GF-D8 (cell line): ENCODE results near the gene WDTC1.
"Not testable (repeated sequence)": the region's sequence is repeated elsewhere in the genome, so short reads cannot be mapped to it uniquely, and the experiment has no call there.

ENCODE experiments used
- DNase-seq: peaks from one replicate; lab custom pipeline; 2025; lab: John Stamatoyannopoulos, UW

WDTC1 gene, protein sequence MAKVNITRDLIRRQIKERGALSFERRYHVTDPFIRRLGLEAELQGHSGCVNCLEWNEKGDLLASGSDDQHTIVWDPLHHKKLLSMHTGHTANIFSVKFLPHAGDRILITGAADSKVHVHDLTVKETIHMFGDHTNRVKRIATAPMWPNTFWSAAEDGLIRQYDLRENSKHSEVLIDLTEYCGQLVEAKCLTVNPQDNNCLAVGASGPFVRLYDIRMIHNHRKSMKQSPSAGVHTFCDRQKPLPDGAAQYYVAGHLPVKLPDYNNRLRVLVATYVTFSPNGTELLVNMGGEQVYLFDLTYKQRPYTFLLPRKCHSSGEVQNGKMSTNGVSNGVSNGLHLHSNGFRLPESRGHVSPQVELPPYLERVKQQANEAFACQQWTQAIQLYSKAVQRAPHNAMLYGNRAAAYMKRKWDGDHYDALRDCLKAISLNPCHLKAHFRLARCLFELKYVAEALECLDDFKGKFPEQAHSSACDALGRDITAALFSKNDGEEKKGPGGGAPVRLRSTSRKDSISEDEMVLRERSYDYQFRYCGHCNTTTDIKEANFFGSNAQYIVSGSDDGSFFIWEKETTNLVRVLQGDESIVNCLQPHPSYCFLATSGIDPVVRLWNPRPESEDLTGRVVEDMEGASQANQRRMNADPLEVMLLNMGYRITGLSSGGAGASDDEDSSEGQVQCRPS

DNA sequence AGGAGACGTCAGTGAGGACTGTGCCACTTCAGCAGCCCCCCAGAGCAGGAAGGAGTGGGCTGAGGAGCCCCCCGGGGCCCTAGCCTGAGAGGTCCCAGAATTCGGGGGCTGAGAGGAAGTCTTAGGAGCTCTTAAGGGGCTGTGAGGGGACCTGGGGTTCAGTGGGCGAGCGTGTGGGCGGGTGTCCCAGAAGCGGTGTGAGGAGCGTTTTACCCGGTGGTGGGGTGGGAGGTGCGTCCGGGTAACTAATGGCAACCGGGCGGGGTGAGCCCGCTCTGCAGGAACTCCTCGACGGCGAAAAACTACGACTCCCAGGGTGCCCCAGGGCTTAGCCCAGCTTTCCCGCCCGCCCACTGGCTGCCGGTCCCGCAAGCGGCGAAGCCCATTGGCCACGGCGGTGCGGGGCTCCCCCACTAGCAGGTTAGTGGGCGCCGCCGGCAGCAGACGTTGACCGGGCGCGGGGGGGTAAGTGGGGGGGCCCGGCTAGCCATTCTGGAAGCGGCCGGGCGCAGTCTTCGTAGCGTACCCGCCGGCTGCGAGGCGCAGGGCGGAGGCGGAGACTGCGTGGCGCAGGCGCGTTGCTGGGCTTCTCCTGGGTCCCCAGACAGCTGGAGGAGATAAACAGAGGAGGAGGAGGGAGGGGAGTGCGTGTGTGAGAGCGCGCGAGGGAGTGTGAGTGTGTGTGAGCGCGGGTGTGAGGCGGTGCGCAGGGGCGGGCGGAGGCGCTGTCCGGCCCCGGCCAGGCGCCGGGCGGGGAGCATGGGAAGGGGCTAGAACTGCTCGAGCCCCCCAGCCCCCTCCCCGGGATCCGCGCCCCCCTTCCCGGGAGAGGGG is at the start of gene WDTC1:
Gene WDTC1 (plus strand): TSS at position 584 of the 834 bp plus-strand sequence. CDS start 26,423 bp downstream, outside the sequence.
- peak; percentile 89 for DNase-seq

DNA sequence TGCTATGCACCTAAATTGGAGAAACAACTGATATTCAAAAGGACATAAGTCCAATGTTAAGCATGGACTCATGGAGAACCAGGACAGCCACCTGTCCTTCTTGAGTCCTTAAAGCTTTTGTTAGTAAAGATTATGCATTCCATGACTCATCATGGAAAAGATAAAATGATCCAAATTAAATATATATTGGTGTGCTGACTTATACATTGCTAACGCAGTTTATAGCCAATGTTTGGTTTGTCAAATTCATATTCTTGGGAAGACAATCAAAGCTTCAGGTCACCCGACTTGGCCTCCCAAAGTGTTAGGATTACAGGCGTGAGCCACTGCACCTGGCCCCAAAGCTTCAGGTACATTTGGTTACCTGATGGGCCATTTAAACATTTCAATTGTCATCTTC is 49.8 kb upstream of the WDTC1 start:
- not testable (repeated sequence) for DNase-seq

DNA sequence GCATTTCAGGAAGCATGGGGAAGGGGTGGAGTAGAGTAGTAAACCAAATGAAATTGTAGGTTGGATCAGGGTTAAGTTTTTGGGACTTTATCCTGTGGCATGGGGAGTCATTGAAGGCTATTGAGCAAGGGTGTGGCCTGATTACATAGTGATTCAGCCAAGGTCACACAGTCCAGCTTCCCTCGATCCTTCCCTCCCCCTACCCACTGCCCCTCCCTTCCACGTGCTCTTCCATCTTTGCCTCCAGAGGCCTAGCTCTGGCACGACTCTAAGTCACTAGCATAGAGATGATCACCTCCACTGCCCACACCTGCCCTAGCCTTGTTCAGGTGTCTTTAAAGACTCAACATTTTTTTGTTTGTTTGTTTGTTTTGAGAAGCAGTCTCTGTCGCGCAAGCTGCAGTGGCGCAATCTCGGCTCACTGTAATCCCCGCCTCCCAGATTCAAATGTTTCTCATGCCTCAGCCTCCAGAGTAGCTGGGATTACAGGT is 42.3 kb upstream of the WDTC1 start:
- DNase-seq: no peak

DNA sequence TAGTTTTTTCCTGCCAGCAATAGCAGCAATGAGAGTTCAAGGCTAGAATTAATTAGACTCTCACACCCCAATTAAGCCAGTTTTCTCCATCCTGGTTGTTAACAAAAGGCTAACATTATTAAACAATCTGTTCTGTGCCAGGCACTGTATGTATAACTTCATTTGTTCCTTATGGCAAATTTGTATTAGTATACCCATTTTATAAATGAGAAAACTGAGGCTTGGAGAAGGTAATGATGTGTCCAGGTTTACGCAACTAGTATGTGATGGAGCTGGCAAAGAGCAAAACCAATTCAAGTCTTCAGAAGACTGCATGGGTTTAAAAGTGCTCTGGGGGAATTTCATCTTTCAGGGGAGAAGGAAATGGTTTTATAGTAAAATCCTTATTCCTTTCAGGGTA is 41.2 kb upstream of the WDTC1 start:
- no peak for DNase-seq

DNA sequence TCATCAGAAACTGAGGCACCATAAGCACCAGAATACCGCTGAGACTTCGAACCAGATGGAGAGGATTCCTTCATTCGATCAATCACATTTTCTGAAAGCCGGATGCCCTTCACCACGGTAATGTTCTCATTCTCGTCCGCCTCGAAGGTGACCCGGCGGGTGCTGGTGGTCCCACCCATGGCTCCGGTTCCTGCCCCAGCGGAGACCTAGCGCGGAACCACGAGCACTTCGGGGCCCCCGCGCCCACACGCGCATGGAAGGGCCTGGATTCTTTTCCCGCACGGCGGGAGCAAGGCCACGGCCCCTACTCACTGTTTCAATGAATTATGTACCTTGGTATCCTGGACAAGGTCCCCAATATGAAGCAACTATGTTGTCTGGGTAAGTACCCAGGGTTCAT is 33.1 kb upstream of the WDTC1 start:
- no peak for DNase-seq

DNA sequence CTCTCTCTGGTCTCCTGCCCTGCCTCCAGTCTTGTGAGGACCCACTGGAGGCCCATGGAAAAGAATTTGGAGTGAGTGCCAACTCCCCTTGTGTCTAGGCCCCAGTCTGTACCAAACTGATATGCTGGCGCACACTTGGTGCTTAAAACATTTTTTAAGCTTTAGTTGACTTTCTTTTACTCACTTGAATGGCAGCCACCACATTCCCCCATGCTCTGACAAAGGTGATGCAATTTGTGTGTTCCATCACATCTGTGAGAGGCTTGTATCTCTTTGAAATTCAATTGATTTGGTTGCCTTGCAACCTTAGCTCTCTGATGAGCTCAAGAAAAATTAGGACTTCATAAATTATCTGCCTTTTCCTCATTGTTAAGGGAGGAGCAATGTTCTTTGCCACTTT is 30.5 kb upstream of the WDTC1 start:
- DNase-seq: no peak

DNA sequence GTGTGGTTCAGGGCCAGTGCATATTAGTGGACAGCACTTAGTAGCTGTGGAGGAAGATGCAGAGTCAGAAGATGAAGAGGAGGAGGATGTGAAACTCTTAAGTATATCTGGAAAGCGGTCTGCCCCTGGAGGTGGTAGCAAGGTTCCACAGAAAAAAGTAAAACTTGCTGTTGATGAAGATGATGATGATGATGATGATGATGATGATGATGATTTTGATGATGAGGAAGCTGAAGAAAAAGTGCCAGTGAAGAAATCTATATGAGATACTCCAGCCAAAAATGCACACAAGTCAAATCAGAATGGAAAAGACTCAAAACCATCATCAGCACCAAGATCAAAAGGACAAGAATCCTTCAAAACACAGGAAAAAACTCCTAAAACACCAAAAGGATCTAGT is 27.2 kb upstream of the WDTC1 start:
- not testable (repeated sequence) for DNase-seq

DNA sequence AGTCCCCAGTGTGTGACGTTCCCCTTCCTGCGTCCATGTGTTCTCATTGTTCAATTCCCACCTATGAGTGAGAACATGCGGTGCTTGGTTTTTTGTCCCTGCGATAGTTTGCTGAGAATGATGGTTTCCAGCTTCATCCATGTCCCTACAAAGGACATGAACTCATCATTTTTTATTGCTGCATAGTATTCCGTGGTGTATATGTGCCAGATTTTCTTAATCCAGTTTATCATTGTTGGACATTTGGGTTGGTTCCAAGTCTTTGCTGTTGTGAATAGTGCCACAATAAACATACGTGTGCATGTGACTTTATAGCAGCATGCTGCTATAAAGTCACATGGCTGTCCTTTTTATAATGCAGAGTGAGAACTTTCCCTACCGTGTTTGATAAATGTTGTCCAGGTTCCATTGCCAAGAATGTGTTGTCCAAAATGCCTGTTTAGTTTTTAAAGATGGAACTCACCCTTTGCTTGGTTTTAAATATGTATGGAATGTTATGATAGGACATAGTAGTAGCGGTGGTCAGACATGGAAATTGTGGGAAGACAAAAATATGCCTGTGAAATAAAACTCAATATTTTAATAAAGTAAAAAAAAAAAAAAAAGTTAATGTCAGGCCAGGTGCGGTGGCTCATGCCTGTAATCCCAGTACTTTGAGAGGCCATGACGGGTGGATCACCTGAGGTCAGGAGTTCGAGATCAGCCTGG is 26.1 kb upstream of the WDTC1 start:
- not testable (repeated sequence) for DNase-seq

DNA sequence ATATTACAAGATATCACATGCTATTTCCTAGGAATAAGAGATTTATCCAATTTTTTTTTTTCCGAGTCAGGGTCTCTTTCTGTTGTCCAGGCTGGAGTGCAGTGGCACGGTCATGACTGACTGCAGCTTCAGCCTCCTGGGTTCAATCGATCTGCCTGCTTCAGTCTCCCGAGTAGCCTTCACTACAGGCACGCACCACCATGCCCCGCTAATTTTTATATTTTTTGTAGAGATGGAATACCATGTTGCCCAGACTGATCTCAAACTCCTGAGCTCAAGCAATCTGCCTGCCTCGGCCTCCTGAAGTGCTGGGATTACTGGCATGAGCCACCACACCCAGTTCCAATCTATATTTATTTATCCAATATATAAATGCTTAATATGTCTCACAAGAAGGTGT is 18.0 kb upstream of the WDTC1 start:
- DNase-seq: no peak

DNA sequence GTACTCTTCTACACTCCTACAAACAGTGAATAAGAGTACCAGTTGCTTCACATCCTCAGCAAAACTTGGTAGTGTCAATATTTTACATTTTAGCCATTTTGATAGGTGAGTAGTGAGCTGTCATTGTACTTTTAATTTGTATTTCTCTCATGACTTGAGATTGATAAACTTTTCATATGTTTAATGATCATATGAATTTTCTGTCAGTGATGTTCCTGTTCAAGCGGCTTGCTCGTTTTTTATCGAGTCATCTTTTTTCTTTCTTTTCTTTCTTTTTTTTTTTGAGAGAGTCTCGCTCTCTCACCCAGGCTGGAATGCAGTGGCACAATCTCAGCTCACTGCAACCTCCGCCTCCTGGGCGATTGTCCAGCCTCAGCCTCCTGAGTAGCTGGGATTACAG is 17.0 kb upstream of the WDTC1 start:
- DNase-seq: no peak

DNA sequence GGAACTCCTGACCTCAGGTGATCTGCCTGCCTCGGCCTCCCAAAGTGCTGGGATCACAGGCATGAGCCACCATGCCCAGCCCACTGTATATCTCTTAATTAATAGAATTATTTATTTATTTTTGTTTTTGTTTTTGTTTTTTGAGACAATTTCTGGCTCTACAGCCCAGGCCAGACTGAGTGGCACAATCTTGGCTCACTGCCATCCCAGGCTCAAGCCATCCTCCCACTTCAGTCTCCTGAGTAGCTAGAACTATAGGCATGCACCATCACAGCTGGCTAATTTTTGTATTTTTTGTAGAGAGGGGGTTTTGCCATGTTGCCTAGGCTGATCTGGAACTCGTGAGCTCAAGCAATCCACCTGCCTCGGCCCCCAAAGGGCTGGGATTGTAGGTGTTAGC is 15.7 kb upstream of the WDTC1 start:
- no peak for DNase-seq

DNA sequence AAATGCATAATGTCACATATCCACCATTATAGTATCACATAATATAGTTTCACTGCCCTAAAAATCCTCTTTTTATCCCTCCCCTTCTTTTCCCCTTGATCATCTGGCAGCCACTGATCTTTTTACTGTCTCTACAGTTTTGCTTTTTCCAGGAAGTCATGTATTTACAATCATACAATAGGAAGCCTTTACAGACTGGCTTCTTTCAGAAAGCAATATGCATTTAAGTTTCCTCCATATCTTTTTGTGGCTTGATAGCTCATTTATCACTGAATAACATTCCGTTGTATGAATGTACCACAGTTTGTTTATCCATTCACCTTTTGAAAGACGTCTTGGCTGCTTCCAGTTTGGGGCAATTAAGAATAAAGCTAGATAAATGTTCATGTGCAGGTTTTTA is 14.3 kb upstream of the WDTC1 start:
- DNase-seq: no peak

DNA sequence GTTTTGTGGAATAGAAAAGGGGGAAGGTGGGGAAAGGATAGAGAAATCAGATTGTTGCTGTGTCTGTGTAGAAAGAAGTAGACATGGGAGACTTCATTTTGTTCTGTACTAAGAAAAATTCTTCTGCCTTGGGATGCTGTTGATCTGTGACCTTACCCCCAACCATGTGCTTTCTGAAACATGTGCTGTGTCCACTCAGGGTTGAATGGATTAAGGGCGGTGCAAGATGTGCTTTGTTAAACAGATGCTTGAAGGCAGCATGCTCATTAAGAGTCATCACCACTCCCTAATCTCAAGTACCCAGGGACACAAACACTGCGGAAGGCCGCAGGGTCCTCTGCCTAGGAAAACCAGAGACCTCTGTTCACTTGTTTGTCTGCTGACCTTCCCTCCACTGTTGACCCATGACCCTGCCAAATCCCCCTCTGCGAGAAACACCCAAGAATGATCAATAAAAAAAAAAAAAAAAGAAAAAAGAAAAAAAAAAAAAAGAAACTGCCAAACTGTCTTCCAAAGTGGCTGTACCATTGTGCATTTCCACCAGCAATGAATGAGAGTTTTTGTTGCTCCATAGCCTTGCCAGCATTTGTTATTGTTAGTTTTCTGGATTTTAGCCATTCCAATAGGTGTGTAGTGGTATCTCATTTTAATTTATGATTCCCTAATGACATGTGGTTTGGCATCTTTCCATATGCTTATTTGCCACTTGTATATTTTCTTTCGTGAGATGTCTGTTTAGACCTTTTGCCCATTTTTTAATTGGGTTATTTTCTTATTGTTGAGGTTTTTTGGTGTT is 13.5 kb upstream of the WDTC1 start:
- not testable (repeated sequence) for DNase-seq

DNA sequence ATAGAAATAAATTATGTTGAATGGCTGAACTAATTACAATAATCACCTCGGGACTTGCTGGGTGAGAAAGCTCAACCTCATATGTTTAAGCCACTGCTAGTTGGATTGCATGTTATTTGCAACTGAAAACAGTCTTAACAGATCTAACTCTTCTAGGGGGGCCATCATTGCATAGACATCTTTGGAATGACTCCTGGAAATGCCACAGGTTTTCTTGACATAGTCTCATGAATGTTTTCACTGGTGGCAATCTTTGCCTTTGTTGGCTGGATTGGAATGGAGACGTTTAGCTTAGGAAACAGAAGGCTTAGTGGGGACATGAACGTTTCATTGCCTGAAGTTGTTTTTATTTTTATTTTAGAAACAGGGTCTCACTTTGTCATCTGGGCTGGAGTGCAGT is 8.8 kb upstream of the WDTC1 start:
- DNase-seq: no peak

DNA sequence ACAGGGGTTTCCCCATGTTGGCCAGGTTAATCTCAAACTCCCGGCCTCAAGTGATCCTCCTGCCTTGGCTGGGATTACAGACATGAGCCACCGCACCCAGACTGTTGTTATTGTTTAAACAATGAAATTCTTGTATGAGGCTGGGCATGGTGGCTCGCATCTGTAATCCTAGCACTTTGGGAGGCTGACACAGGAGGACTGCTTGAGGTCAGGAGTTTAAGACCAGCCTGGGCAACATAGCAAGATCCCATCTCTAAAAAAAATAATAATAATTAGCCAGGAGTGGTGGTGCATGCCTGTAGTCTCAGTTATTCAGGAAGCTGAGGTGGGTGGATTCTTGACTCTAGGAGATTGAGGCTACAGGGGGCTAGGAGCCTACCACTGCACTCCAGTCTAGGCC is 6.7 kb upstream of the WDTC1 start:
- DNase-seq: no peak

DNA sequence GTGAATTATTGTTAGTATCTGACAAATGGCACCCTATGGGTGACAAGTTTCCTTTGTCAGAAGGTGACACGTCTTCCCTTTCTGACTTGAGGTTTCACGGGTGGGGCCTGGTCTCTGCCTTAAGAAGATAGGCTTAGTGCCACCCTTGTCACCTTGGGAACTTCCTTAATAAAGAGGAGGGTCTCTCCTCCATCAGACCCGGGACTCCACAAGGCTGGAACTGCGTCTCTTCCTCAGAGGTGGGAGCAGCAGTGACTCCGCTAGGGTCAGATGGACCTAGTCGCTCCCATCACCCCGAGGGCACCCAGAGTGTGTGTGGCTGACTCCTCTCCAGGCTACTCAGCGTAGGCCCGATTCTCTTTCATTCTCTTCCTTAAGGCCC is 774 bp upstream of the WDTC1 start:
- no peak for DNase-seq

DNA sequence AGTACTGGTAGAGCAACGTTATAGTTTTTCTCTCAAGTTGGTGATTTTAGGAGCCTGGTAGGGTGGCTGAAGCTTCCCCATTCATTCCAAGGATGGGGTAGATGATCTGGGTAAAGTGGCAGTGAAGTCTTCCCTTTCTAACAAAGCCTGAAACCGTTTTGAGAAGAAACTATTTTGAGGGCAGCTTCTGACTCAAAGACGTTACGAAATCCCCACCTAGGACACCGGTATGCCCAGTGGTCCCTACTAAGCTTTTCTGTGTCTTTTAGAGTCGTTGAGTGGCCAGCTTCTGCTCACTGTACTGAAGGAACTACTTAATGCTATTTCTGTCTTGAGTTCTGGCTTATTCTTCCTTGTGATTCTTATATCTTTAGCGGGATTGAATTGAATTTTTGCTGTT is 1.4 kb downstream of the WDTC1 start:
- DNase-seq: no peak

DNA sequence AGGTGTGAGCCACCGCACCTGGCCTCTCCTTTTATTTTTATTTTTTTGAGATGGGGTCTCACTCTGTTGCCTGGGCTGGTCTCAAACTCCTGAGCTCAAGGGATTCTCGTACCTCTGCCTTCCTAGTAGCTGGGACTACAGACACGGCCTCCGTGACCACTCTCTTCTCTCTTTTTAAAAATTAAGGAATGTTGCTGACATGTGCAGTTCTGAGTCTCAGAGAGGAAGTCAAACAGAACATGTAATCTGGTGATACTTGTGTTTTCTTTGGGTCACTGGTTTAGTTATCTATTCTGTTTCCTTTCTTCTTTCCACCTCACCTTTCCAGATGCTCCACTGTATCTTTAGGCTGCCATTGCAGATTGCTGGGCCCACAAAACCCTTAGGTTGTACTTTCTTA is 2.7 kb downstream of the WDTC1 start:
- no peak for DNase-seq

DNA sequence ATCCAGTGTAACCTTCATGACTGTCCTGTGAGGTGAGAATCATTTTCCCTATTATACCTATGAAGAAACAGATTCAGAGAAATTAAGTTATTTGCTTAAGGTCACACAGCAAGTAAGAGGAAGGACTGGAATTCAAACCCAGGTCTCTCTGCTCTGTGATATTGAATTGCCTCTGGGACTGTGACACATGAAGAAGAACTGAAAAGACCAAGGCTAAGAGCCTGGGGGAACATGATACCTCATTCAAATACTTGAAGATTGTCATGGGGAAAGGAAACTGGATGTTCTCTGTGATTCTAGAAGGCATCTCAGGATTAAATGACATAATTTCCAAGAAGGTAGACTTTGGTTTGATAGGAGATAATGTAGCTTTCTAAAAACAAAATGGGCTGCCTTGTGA is 3.6 kb downstream of the WDTC1 start:
- DNase-seq: no peak

DNA sequence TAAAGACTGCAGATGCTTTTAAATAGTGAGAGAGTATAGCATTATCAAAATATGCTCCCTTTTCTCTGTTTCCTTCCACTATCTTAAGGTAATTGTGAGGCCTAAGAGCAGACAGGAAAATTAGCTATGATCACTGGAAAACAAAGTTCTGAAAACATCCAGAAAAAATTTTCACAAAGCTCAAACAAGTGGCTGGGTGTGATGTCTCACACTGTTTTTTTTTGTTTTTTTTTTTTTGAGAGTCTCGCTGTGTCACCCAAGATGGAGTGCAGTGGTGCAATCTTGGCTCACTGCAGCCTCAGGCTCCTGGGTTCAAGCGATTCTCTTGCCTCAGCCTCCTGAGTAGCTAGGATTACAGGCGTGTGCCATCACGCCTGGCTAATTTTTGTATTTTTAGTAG is 7.2 kb downstream of the WDTC1 start:
- no peak for DNase-seq

DNA sequence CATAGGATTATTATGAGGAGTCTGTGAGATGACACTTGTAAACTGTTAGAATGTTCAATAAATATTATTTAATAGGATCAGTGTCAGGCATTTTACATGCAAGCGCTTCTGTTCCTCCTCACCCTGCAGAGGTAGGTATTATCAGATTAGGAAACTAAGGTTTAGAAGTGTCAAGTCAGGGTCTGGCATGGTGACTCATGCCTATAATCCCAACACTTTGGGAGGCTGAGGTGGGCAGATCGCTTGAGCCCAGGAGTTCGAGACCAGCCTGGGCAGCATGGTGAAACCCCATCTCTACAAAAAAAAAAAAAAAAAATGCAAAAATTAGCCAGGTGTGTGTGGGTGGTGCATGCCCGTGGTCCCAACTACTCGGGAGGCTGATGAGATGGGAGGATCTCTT is 9.2 kb downstream of the WDTC1 start:
- DNase-seq: not testable (repeated sequence)
